Activated T-cell treated with anti-CD3 and anti-CD28 coated beads, Interleukin-2, amount 50 U/mL, for 1 hour (primary cell): ENCODE data around the gene ZNF804B.

Experiments used
- DNase-seq: peaks from one replicate; pipeline ENCODE4 v3.0.0-alpha.2; 2020

Gene ZNF804B

GRCh38 chr7:89316584-89317251, 557.2 kb downstream of the ZNF804B start:
- DNase-seq, result no peak

GRCh38 chr7:89332026-89332425, 572.5 kb downstream of the ZNF804B start:
- no peak for DNase-seq

- no peak for DNase-seq
Observed at GRCh38 chr7:89334797-89335196, 575.3 kb downstream of the ZNF804B start.

GRCh38 chr7:89335490-89335889, 576.0 kb downstream of the ZNF804B start:
- no peak for DNase-seq

GRCh38 chr7:89336121-89336520, 576.6 kb downstream of the ZNF804B start:
- no peak for DNase-seq

GRCh38 chr7:89339748-89340147, 580.2 kb downstream of the ZNF804B start:
- DNase-seq, result no peak

- DNase-seq, result no peak
Observed at GRCh38 chr7:89357121-89357520, 597.6 kb downstream of the ZNF804B start.

- DNase-seq, result no peak
Observed at GRCh38 chr7:89377219-89377618, 617.7 kb downstream of the ZNF804B start.

- no peak for DNase-seq
Observed at GRCh38 chr7:89385411-89385810, 625.9 kb downstream of the ZNF804B start.
